ENCODE results near the gene POLRMT.

Gene POLRMT

DNA sequence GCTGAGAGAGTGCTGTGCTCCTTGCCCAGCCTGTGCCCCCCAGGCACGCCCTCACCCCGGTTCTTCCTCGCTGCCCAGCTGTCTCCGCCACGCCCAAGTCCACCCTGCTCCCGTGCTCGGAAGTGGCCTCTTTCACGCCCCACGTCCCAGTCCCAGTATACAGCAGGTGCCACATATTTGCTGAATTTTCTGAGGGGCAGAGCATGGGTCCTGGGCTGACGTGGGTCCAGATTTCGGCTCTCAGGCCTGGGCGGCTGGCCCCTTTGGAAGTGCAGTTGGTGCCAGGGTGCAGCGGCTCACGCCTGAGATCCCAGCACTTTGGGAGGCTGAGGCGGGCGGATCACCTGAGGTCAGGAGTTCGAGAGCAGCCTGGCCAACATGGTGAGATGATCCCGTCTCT is 40.3 kb downstream of the POLRMT start:
- no peak for ATAC-seq
- TF ChIP-seq SNAI2 (CRISPR knock-in tag; IDR thresholded peaks at IDR 0.05): no peak
- TF ChIP-seq, protein P1, sequence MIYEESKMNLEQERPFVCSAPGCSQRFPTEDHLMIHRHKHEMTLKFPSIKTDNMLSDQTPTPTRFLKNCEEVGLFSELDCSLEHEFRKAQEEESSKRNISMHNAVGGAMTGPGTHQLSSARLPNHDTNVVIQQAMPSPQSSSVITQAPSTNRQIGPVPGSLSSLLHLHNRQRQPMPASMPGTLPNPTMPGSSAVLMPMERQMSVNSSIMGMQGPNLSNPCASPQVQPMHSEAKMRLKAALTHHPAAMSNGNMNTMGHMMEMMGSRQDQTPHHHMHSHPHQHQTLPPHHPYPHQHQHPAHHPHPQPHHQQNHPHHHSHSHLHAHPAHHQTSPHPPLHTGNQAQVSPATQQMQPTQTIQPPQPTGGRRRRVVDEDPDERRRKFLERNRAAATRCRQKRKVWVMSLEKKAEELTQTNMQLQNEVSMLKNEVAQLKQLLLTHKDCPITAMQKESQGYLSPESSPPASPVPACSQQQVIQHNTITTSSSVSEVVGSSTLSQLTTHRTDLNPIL (CRISPR knock-in tag; IDR thresholded peaks at IDR 0.05; ENCODE audit: low read depth): no peak
- no peak for TF ChIP-seq ZFP30 (CRISPR knock-in tag; IDR thresholded peaks at IDR 0.05)
- no peak for TF ChIP-seq BACH2 (CRISPR knock-in tag; IDR thresholded peaks at IDR 0.05; ENCODE audit: borderline replicate concordance)
- no peak for TF ChIP-seq ISL1 (CRISPR knock-in tag; IDR thresholded peaks at IDR 0.05)
- no peak for TF ChIP-seq ZFP3 (CRISPR knock-in tag; IDR thresholded peaks at IDR 0.05)
- TF ChIP-seq, protein P2, sequence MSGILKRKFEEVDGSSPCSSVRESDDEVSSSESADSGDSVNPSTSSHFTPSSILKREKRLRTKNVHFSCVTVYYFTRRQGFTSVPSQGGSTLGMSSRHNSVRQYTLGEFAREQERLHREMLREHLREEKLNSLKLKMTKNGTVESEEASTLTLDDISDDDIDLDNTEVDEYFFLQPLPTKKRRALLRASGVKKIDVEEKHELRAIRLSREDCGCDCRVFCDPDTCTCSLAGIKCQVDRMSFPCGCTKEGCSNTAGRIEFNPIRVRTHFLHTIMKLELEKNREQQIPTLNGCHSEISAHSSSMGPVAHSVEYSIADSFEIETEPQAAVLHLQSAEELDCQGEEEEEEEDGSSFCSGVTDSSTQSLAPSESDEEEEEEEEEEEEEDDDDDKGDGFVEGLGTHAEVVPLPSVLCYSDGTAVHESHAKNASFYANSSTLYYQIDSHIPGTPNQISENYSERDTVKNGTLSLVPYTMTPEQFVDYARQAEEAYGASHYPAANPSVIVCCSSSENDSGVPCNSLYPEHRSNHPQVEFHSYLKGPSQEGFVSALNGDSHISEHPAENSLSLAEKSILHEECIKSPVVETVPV (CRISPR knock-in tag; IDR thresholded peaks at IDR 0.05): no peak
- TF ChIP-seq CSDC2 (CRISPR knock-in tag; IDR thresholded peaks at IDR 0.05): no peak
- no peak for TF ChIP-seq ESRRG (CRISPR knock-in tag; IDR thresholded peaks at IDR 0.05)
- no peak for TF ChIP-seq POU6F1 (CRISPR knock-in tag; IDR thresholded peaks at IDR 0.05; ENCODE audit: borderline replicate concordance, low read depth)
- TF ChIP-seq ZNF8 (CRISPR knock-in tag; IDR thresholded peaks at IDR 0.05): no peak
- no peak for TF ChIP-seq GLIS3 (CRISPR knock-in tag; IDR thresholded peaks at IDR 0.05)
- TF ChIP-seq ARNTL (CRISPR knock-in tag; IDR thresholded peaks at IDR 0.05; ENCODE audit: borderline replicate concordance, low read depth): no peak

- TF ChIP-seq RARB (CRISPR knock-in tag; IDR thresholded peaks at IDR 0.05) (no peak), ARNTL (CRISPR knock-in tag; IDR thresholded peaks at IDR 0.05; ENCODE audit: borderline replicate concordance, low read depth) (no peak), ZNF70 (CRISPR knock-in tag; IDR thresholded peaks at IDR 0.05) (no peak), ESRRG (CRISPR knock-in tag; IDR thresholded peaks at IDR 0.05) (no peak), TCF4 (CRISPR knock-in tag; IDR thresholded peaks at IDR 0.05; ENCODE audit: borderline replicate concordance) (no peak), ZFP3 (CRISPR knock-in tag; IDR thresholded peaks at IDR 0.05) (no peak), POU6F1 (CRISPR knock-in tag; IDR thresholded peaks at IDR 0.05; ENCODE audit: borderline replicate concordance, low read depth) (no peak), CSDC2 (CRISPR knock-in tag; IDR thresholded peaks at IDR 0.05) (no peak)
- ATAC-seq: no peak
These were observed 41.2 kb downstream of the POLRMT start for GRCh38 chr19:592101-592500.

- TF ChIP-seq ZNF8 (CRISPR knock-in tag; IDR thresholded peaks at IDR 0.05) (no peak), ZNF70 (CRISPR knock-in tag; IDR thresholded peaks at IDR 0.05) (no peak), CSDC2 (CRISPR knock-in tag; IDR thresholded peaks at IDR 0.05) (no peak), PATZ1 (CRISPR knock-in tag; IDR thresholded peaks at IDR 0.05; ENCODE audit: borderline replicate concordance) (no peak), PPARA (CRISPR knock-in tag; IDR thresholded peaks at IDR 0.05; ENCODE audit: borderline replicate concordance) (no peak), ZFP30 (CRISPR knock-in tag; IDR thresholded peaks at IDR 0.05) (no peak), ARNTL (CRISPR knock-in tag; IDR thresholded peaks at IDR 0.05; ENCODE audit: borderline replicate concordance, low read depth) (no peak), ZNF565 (CRISPR knock-in tag; conservative IDR thresholded peaks at IDR 0.05; ENCODE audit: low read depth) (no peak), SNAI2 (CRISPR knock-in tag; IDR thresholded peaks at IDR 0.05) (no peak), ISL1 (CRISPR knock-in tag; IDR thresholded peaks at IDR 0.05) (no peak), POU6F1 (CRISPR knock-in tag; IDR thresholded peaks at IDR 0.05; ENCODE audit: borderline replicate concordance, low read depth) (no peak), RARB (CRISPR knock-in tag; IDR thresholded peaks at IDR 0.05) (no peak), ZFP3 (CRISPR knock-in tag; IDR thresholded peaks at IDR 0.05) (no peak), GLIS3 (CRISPR knock-in tag; IDR thresholded peaks at IDR 0.05) (no peak), BACH2 (CRISPR knock-in tag; IDR thresholded peaks at IDR 0.05; ENCODE audit: borderline replicate concordance) (no peak), TCF4 (CRISPR knock-in tag; IDR thresholded peaks at IDR 0.05; ENCODE audit: borderline replicate concordance) (no peak)
- TF ChIP-seq, protein P2 (CRISPR knock-in tag; IDR thresholded peaks at IDR 0.05): no peak
- ATAC-seq: no peak
These were observed 42.0 kb downstream of the POLRMT start for GRCh38 chr19:591099-591958.

Data from SK-N-SH treated with all-trans-retinoic acid at 6 μM for 48 hours (cell line).